ENCODE measurements around the gene ZBTB42.

- TF ChIP-seq ZNF232 (CRISPR knock-in tag; IDR thresholded peaks at IDR 0.05) (no peak), ARID4B (CRISPR knock-in tag; IDR thresholded peaks at IDR 0.05; ENCODE audit: borderline replicate concordance) (no peak)
These were observed 12.4 kb downstream of the ZBTB42 start for GRCh38 chr14:104813286-104813685.

All from WTC11 (cell line).